ENCODE data around the gene RELL1.

The RELL1 gene

DNA sequence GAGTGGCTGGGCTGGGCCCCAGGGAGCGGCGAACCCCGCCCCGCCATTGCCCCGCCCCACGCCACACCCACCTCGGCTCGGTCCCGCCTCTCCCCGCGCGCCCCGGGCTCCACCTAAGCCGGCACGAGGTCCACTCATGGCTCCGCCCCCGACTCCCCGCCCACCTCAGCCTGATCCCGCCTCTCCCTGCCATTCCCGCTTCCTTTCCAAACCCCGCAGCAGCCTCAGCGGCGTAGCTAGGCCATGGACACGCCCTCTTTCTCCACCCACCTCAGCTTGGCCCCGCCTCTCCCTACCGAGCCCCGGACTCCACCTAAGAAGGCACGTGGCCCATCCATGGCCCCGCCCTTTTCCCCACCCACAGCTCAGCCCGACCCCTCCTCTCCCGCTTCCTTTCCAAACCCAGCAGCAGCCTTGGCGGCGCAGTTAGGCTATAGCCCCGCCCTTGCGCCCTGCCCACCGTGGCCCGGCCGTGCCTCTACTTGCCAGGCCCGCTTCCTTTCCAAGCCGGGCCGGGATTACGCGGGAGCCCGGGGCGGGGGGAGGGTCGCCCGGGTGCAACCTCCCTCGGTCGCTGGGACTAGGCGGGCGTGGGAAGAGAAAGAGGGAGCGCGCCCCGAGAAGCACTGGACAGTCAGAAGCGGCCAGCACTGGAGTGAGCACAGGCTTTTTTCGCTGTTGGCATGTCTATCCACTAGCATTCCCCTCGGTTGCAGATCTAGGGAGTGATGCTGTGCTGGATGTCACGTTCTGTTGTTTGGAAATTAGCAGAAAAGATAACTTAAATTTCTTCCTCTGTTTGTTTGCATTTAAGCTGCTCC is at the start of gene RELL1:
Gene RELL1, minus strand, starts transcription at position 4 of the 821 bp plus-strand sequence. CDS start 89 bp downstream, outside the sequence.
- Mint-ChIP-seq H3K4me1 (peaks cover 36% of the 10 kb centered on the region), H3K27ac (peak within 1 kb of the TSS; percentile 94), H3K36me3 (peaks cover 32% of the 10 kb centered on the region), H3K4me3 (peak within 1 kb of the TSS; percentile 88), H3K9me3 (no peaks in the 10 kb centered on the region)
- peak; percentile 96 to 100 for DNase-seq (ENCODE audit: low spot score in 2 of 2)
- peak; percentile 89 for ATAC-seq

DNA sequence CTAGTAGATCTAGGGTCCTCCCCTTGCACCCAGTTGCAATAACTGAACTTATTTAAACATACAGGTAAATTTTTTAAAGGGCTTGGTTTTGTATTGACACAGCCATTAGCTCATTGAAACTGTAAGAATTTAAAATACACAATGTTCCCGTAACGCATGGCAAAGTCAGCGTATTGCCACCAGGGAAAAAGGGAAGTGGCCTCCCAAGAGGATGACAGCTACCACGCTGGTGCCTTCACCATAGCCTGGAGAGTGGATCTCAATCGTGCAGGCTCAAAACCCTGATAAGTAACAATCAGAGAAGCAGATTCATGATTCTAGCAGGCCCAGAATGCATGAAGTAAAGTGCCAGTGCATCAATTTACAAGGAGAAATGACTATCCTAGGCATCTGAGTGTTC is 49.4 kb upstream of the RELL1 start:
- no peak for ATAC-seq

DNA sequence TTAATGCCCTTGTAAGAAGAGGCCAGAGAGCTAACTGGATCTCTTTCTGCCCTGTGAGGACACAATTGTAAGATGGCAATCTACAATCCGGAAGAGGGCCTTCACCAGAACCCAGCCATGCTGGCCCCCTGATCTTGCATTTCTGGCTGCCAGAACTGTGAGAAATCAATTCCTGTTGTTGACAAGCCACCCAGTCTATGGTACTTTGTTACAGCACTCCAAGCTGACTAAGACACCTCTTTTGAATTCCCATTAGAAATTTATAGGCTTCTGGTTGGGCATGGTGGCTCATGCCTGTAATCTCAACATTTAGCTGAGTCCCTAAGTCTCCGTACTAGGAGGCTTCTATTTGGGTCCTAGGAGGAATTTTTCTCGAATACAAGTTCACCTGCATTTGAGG is 48.8 kb upstream of the RELL1 start:
- Mint-ChIP-seq H3K4me3 (no peak overlapping the region), H3K36me3 (no peaks in the 10 kb centered on the region), H3K4me1 (no peaks in the 10 kb centered on the region), H3K27ac (no peak overlapping the region), H3K9me3 (no peaks in the 10 kb centered on the region)
- ATAC-seq (no peak), DNase-seq (ENCODE audit: low spot score in 2 of 2) (no peak)

More for the DNA sequence above, 49.4 kb upstream of the RELL1 start:
- H3K9me3 Mint-ChIP-seq = no peaks in the 10 kb centered on the region
- H3K36me3 Mint-ChIP-seq = no peaks in the 10 kb centered on the region
- no peak overlapping the region for H3K27ac Mint-ChIP-seq
- H3K4me1 Mint-ChIP-seq = no peaks in the 10 kb centered on the region
- no peak for DNase-seq (ENCODE audit: low spot score in 2 of 2)
- H3K4me3 Mint-ChIP-seq = no peak overlapping the region

- ATAC-seq (no peak), DNase-seq (ENCODE audit: low spot score in 2 of 2) (no peak)
- H3K4me1 Mint-ChIP-seq = no peaks in the 10 kb centered on the region
- H3K27ac Mint-ChIP-seq = no peak overlapping the region
- H3K9me3 Mint-ChIP-seq = no peaks in the 10 kb centered on the region
- H3K36me3 Mint-ChIP-seq = no peaks in the 10 kb centered on the region
- no peak overlapping the region for H3K4me3 Mint-ChIP-seq
These were observed 47.2 kb upstream of the RELL1 start for GRCh38 chr4:37733240-37733867.

- ATAC-seq = peak; percentile 90
- no peaks in the 10 kb centered on the region for H3K9me3 Mint-ChIP-seq
These were observed 46.5 kb upstream of the RELL1 start for GRCh38 chr4:37732526-37733186.

GRCh38 chr4:37729649-37730004 is 43.5 kb upstream of the RELL1 start:
- Mint-ChIP-seq H3K4me1 (no peaks in the 10 kb centered on the region), H3K4me3 (no peak overlapping the region), H3K36me3 (no peaks in the 10 kb centered on the region), H3K9me3 (no peaks in the 10 kb centered on the region), H3K27ac (no peak overlapping the region)
- ATAC-seq (no peak), DNase-seq (ENCODE audit: low spot score in 2 of 2) (no peak)

More at GRCh38 chr4:37732526-37733186, 46.5 kb upstream of the RELL1 start:
- Mint-ChIP-seq H3K4me3 (no peak overlapping the region), H3K27ac (no peak overlapping the region), H3K4me1 (no peaks in the 10 kb centered on the region), H3K36me3 (no peaks in the 10 kb centered on the region)
- no peak for DNase-seq (ENCODE audit: low spot score in 2 of 2)

DNA sequence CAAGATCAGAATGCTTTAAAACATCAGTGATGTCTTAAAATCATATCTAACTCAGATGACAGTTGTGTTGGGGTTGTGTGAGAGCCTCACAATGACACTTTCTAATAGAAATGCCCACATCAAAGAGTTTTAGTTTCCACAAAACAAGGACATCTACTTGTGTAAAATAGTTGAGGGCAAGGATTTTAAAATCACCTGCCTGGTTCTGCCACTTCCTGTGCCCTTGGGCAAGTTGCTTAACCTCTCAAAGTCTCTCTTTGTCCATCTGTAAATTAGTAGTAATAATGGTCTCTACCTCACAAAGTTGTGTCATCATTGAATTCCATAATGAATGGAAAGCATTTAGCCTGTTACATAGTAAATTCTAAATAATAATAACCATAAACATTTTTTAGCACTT is 41.9 kb upstream of the RELL1 start:
- no peak for ATAC-seq
- Mint-ChIP-seq H3K4me3 (no peak overlapping the region), H3K9me3 (no peaks in the 10 kb centered on the region), H3K36me3 (no peaks in the 10 kb centered on the region), H3K4me1 (peaks cover 2% of the 10 kb centered on the region), H3K27ac (no peak overlapping the region)
- DNase-seq (ENCODE audit: low spot score in 2 of 2) = no peak

DNA sequence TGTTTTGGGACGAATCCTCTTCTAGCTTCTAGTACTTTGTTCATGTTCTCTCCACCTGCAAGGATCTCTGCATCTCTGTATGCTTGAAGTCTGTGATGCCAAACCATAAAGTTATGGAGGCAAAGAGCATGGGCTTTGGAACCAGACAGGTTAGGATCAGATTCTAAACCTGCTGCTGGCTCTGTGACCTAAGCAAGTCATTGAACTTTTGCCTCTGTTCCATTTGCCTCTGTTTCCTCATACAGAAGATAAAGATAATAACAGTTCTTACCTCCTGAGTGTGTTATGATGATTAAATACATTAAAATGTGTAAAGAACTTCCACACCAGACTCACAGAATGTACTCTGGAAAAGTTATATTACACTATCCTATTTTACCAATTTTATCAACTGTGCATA is 41.5 kb upstream of the RELL1 start:
- DNase-seq (ENCODE audit: low spot score in 2 of 2) = no peak
- Mint-ChIP-seq H3K9me3 (no peaks in the 10 kb centered on the region), H3K27ac (no peak overlapping the region), H3K36me3 (no peaks in the 10 kb centered on the region), H3K4me1 (peaks cover 6% of the 10 kb centered on the region), H3K4me3 (no peak overlapping the region)
- ATAC-seq = no peak

DNA sequence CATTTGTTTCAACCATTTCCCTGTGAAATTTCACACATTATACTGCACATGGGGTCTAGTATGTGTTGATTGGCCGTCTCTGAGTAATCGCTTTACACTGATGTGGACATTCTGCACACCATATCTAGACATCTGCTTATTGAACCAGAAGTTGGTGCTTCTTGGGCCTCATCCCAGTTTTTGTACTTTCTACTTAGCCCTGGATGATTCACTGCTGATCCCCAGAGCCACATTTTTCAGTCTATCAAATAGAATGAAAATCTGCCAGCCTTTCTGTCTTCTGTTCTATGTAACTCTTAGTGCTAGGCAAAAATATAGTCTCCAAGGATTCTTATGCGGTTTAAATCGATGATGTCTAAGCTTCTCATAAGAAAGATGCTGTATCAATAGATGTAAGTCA is 40.5 kb upstream of the RELL1 start:
- H3K27ac Mint-ChIP-seq = no peak overlapping the region

GRCh38 chr4:37725718-37726117 is 39.5 kb upstream of the RELL1 start:
- Mint-ChIP-seq H3K27ac (no peak overlapping the region), H3K4me1 (peaks cover 16% of the 10 kb centered on the region), H3K9me3 (no peaks in the 10 kb centered on the region), H3K4me3 (no peak overlapping the region), H3K36me3 (no peaks in the 10 kb centered on the region)
- DNase-seq (ENCODE audit: low spot score in 2 of 2) (no peak), ATAC-seq (peak; percentile 45)

More for the DNA sequence above, 40.5 kb upstream of the RELL1 start:
- DNase-seq (ENCODE audit: low spot score in 2 of 2) (no peak), ATAC-seq (no peak)
- Mint-ChIP-seq H3K4me1 (peaks cover 16% of the 10 kb centered on the region), H3K36me3 (no peaks in the 10 kb centered on the region), H3K4me3 (no peak overlapping the region), H3K9me3 (no peaks in the 10 kb centered on the region)

- Mint-ChIP-seq H3K27ac (no peak overlapping the region), H3K36me3 (no peaks in the 10 kb centered on the region), H3K4me1 (peaks cover 16% of the 10 kb centered on the region), H3K9me3 (no peaks in the 10 kb centered on the region), H3K4me3 (no peak overlapping the region)
- DNase-seq (ENCODE audit: low spot score in 2 of 2) = no peak
- ATAC-seq = no peak
These were observed 36.9 kb upstream of the RELL1 start for GRCh38 chr4:37723067-37723466.

- Mint-ChIP-seq H3K4me3 (no peak overlapping the region), H3K27ac (no peak overlapping the region), H3K9me3 (no peaks in the 10 kb centered on the region), H3K4me1 (peaks cover 16% of the 10 kb centered on the region), H3K36me3 (no peaks in the 10 kb centered on the region)
- ATAC-seq (peak; percentile 75), DNase-seq (ENCODE audit: low spot score in 2 of 2) (no peak)
These were observed 35.9 kb upstream of the RELL1 start for GRCh38 chr4:37721995-37722638.

DNA sequence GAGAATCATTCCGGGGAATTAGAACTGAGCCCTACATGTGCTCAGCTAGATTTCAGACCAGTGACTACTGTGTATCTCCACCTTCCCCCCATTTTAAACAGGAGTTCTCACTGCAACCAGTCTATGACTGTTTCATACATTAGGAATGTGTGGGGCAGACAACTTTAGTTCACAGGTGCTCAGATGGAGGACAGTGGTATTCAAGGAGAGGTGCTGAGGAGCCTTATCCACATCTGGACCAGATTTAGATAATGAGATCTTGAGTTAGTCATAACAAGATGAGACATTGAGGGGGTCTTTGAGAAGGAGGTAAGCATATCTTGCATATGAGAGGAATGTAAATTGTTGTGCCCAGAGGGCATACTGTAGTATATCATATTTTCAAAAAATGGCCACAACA is 32.8 kb upstream of the RELL1 start:
- H3K4me3 Mint-ChIP-seq = no peak overlapping the region
- DNase-seq (ENCODE audit: low spot score in 2 of 2) (no peak), ATAC-seq (no peak)
- H3K9me3 Mint-ChIP-seq = no peaks in the 10 kb centered on the region
- H3K27ac Mint-ChIP-seq = no peak overlapping the region
- H3K36me3 Mint-ChIP-seq = no peaks in the 10 kb centered on the region
- H3K4me1 Mint-ChIP-seq = peaks cover 30% of the 10 kb centered on the region

- Mint-ChIP-seq H3K27ac (no peak overlapping the region), H3K9me3 (no peaks in the 10 kb centered on the region), H3K4me3 (no peak overlapping the region), H3K4me1 (peaks cover 23% of the 10 kb centered on the region), H3K36me3 (no peaks in the 10 kb centered on the region)
- ATAC-seq = no peak
- DNase-seq (ENCODE audit: low spot score in 2 of 2) = no peak
These were observed 31.4 kb upstream of the RELL1 start for GRCh38 chr4:37717576-37717975.

DNA sequence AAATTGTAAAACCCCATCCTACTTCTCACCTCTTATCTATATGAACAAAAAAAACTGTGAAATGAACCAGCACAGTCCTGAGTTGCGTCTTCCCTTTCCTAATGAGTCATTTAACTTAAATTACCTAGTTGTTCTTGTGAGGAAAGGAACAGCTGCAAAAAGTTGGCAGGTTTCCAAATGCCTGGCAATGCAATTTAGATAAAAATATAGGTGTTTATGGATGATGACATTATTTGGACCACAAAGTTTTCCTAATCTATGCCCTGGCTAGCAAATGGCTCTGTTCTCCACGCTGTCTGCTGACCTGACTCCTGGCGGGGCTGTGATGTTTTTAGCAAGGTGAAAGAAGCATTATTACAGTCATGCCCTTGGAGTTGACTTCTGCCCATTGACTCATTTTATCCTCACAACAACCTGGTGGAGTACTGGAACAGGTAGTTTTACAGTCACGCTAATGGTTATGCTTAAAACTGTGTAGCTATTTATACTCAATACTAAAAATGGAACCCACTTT is 29.8 kb upstream of the RELL1 start:
- H3K9me3 Mint-ChIP-seq = no peaks in the 10 kb centered on the region
- DNase-seq (ENCODE audit: low spot score in 2 of 2) (peak; percentile 5 to 80), ATAC-seq (peak; percentile 94)
- H3K4me3 Mint-ChIP-seq = peak overlapping the region; percentile 12
- peaks cover 14% of the 10 kb centered on the region for H3K4me1 Mint-ChIP-seq
- H3K27ac Mint-ChIP-seq = peak overlapping the region; percentile 75
- no peaks in the 10 kb centered on the region for H3K36me3 Mint-ChIP-seq
